Osteocyte (in vitro differentiated cells): ENCODE data around the gene IZUMO4. TPM values are rescaled to one million over a fixed set of nuclear protein-coding genes. Genes with fewer than 3 reads are reported as not detected.
"Not testable (repeated sequence)": the region's sequence is repeated elsewhere in the genome, so short reads cannot be mapped to it uniquely, and the experiment has no call there.

Experiments
- DNase-seq: peaks from one replicate; pipeline ENCODE4 v3.0.0; 2021; ENCODE audit warnings: mixed read lengths; ENCODE audit not compliant: unreplicated experiment; ENCODE audit errors: extremely low spot score
- H3K27ac Mint-ChIP-seq: one replicate; pipeline ENCODE4 v1.8.0; 2021; ENCODE audit warnings: mild to moderate bottlenecking, mixed read lengths; ENCODE audit not compliant: unreplicated experiment
- H3K27me3 Mint-ChIP-seq: one replicate; pipeline ENCODE4 v1.8.0; 2021; ENCODE audit warnings: mixed read lengths; ENCODE audit not compliant: unreplicated experiment
- H3K36me3 Mint-ChIP-seq: one replicate; pipeline ENCODE4 v1.8.0; 2021; ENCODE audit warnings: mixed read lengths; ENCODE audit not compliant: unreplicated experiment
- H3K4me1 Mint-ChIP-seq: one replicate; pipeline ENCODE4 v1.8.0; 2021; ENCODE audit warnings: mixed read lengths; ENCODE audit not compliant: unreplicated experiment
- H3K4me3 Mint-ChIP-seq: one replicate; pipeline ENCODE4 v1.8.0; 2021; ENCODE audit warnings: mild to moderate bottlenecking, moderate library complexity, mixed read lengths; ENCODE audit not compliant: unreplicated experiment
- H3K9me3 Mint-ChIP-seq: one replicate; pipeline ENCODE4 v1.8.0; 2021; ENCODE audit warnings: mixed read lengths; ENCODE audit not compliant: unreplicated experiment
- CTCF ChIP-seq: fragments of 200-600 bp; sonication (generic); IDR thresholded peaks from 2 replicates; pipeline ENCODE4 v1.5.0; 2021; ENCODE audit warnings: antibody characterized with exemption, mild to moderate bottlenecking, moderate library complexity
- total RNA-seq: library from RNA; stranded (reverse); gene quantifications from 2 replicates; pipeline ENCODE4 v1.2.1, GENCODE V29; 2021

The IZUMO4 gene
- total RNA-seq, 1 donor from 2014 or later, result 4.8 TPM

DNA sequence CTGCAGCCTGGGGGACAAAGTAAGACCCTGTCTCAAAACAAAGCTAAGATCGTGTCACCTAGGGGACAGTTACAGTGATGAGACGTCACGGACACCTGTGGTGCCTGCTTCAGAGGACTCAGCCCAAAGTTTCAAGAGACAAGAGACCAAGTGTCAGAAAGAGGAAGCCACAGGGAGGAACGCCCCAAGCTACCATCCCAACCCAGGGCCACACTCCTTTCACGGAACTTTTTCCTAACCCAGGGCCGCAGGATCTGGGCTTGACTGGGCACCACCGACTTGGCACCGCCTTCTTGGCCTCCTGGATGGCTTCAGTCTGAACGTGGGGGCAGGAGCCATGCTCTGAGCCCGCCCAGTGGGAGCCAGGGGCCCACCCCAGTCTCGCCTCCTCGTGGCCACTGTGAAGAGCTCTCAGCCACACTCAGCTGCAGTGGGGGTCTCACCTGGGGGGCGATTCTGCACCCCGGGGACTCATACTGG is 9.1 kb upstream of the IZUMO4 start:
- H3K4me3 Mint-ChIP-seq, result no peak overlapping the region
- H3K4me1 Mint-ChIP-seq, result peaks cover 42% of the 10 kb centered on the region
- no peak for TF ChIP-seq CTCF
- DNase-seq, result no peak
- peaks cover 6% of the 10 kb centered on the region for H3K36me3 Mint-ChIP-seq
- H3K9me3 Mint-ChIP-seq, result no peaks in the 10 kb centered on the region
- no peaks in the 10 kb centered on the region for H3K27me3 Mint-ChIP-seq
- peak overlapping the region; percentile 60 for H3K27ac Mint-ChIP-seq

DNA sequence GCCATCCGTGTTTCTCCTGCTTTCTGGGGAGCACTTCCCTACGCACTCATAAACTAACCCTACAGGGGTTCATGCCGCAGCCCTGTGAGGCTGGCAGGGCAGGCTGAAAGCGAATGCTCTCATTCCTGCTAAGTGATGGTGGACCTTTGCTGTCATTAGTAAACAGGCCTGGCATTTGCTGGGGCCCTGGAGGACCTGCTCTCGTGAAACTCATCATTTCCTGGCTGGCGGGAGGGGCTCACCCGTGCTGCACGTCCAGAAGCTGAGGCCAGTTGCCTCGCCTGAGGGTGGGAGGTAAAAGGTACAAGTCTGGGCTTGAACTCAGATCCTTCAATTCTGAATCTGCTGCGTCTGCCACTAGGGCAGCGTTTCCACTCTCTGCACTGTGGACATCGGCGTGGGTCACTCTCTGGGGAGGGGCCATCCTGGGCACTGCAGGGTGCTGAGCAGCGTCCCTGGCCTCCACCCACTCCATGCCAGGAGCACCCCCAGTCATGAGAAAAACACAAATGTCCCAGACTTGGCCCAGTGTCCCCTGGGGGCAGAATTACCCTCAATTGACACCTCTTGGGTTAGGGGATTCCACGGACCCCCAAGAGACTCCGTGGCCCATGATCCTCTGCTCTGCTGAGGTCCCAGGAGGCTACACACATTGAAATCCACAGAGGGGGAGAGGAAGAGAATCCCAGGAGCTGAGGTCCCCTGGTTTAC is 7.6 kb upstream of the IZUMO4 start:
- Mint-ChIP-seq H3K4me3 (no peak overlapping the region), H3K36me3 (peaks cover 6% of the 10 kb centered on the region), H3K27ac (peak overlapping the region; percentile 95), H3K4me1 (peaks cover 51% of the 10 kb centered on the region), H3K27me3 (no peaks in the 10 kb centered on the region), H3K9me3 (no peaks in the 10 kb centered on the region)
- DNase-seq, result no peak
- no peak for TF ChIP-seq CTCF

DNA sequence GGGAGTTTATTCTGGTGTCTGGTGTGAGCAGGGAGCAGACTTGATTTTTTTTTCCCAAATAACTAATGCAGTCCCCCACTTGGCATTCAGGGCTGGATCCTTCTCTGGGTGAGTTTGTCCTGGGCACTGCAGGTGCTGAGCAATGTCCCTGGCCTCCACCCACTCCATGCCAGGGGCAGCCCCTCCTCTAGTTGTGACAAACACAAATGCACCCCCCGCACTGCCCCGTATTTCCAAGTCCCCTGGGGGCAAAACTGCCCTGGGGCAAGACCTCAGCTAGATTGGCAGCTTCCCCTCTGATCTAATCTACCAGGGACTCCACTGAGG is 7.0 kb upstream of the IZUMO4 start:
- Mint-ChIP-seq H3K4me3 (no peak overlapping the region), H3K27ac (peak overlapping the region; percentile 95), H3K36me3 (peaks cover 6% of the 10 kb centered on the region), H3K27me3 (no peaks in the 10 kb centered on the region), H3K4me1 (peaks cover 57% of the 10 kb centered on the region), H3K9me3 (no peaks in the 10 kb centered on the region)
- TF ChIP-seq CTCF, result no peak
- no peak for DNase-seq

DNA sequence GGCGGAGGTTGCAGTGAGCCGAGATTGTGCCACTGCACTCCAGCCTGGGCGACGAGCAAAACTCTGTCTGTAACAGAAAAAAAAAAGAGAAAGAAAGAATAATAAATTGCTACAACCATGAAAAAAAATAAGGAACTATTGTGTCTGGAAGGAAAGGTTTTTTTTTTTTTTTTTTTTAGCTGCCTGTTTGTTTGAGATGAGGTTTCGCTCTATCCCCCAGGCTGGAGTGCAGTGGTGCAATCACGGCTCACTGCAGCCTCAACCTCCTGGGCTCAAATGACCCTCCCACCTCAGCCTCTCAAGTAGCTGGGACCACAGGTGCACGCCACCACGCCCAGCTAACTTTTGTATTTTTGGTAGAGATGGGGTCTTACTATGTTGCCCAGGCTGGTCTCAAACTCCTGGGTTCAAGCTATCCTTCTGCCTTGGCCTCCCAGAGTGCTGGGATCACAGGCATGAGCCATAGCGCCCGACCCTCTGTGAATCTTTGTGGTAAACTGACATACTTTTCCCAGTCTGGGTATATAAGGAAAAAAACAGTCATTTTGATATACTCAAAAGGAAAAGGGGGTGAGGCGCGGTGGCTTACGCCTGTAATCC is 4.7 kb upstream of the IZUMO4 start:
- not testable (repeated sequence) for H3K9me3 Mint-ChIP-seq, H3K27me3 Mint-ChIP-seq, H3K27ac Mint-ChIP-seq, H3K4me3 Mint-ChIP-seq, H3K36me3 Mint-ChIP-seq, DNase-seq
- peaks cover 60% of the 10 kb centered on the region for H3K4me1 Mint-ChIP-seq

DNA sequence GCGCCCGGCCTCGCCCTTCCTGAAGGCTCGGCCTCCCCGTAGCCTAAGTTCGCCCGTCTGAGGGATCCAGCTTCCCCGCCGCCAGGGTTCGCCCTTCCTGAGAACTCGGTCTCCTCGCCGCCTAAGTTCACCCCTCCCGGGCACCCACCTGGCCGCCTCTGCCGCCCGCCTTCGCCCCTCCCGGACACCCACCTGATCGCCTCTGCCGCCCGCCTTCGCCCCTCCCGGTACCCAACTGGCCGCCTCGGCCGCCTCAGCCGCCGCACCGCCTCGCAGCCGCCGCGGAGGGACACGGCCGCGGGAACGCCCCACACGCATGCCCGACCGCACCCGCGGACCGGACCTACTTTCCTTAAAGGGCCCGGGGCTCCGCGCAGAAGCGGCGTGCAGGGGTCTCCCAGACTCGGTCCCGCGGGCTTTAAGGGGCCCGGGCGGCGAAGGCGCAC is 658 bp upstream of the IZUMO4 start, which contains the start of gene MOB3A:
Gene MOB3A, minus strand, starts transcription at position 293 of the 446 bp plus-strand sequence. CDS start 17,766 bp downstream, outside the sequence.
- Mint-ChIP-seq H3K4me3 (peak within 1 kb of the TSS; percentile 95), H3K9me3 (no peaks in the 10 kb centered on the region), H3K27me3 (no peaks in the 10 kb centered on the region), H3K36me3 (peaks cover 2% of the 10 kb centered on the region), H3K27ac (peak within 1 kb of the TSS; percentile 92), H3K4me1 (peaks cover 31% of the 10 kb centered on the region)
- peak; percentile 68 for TF ChIP-seq CTCF
- DNase-seq, result no peak
